GM19463 (cell line): ENCODE data around the gene ATF4.
"Not testable (repeated sequence)": the region's sequence is repeated elsewhere in the genome, so short reads cannot be mapped to it uniquely, and the experiment has no call there.

Source experiments
- ATAC-seq: cut with Tn5 transposase; IDR thresholded peaks from one replicate; pipeline ENCODE4 v1.9.1; 2021; ENCODE audit warnings: mild to moderate bottlenecking, moderate library complexity; ENCODE audit not compliant: unreplicated experiment

Gene ATF4

DNA sequence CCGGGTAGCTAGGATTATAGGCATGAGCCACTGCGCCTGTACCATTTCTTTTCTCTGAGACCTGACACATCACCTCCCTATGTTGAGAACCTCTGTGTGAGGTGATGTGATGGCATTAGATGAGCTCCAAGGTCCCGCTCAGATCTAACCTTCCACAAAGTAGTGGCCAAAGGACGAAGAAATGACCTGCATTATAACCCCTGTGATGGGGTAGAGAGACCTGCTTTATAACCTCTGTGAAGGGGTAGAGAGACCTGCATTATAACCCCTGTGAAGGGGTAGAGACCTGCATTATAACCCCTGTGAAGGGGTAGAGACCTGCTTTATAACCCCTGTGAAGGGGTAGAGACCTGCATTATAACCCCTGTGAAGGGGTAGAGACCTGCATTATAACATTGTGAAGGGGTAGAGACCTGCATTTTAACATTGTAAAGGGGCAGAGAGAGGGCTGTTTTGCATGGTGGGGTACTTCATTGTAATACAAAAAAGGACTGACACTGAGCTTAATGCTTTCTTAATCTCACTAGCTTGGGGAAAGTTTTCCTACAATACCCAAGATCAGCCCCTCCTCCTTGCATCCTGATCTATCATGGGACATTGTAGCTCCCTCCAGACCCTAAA lies 9.7 kb upstream of the ATF4 start:
- no peak for ATAC-seq

DNA sequence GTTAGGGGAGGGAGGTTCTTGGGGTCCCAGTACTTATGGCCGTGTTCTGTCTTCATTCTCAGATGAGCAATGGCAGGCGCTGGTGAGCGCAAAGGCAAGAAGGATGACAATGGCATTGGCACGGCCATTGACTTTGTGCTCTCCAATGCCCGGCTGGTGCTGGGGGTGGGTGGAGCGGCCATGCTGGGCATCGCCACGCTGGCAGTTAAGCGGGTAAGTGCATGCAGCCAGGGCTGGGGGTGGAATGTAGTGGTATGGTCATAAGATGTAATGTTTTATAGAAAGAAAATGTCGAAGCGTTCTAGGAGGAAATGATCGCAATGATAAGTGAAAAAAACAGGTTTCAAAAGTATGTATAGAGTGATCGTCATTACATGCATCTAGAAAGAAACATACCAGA lies 9.1 kb upstream of the ATF4 start:
- no peak for ATAC-seq

DNA sequence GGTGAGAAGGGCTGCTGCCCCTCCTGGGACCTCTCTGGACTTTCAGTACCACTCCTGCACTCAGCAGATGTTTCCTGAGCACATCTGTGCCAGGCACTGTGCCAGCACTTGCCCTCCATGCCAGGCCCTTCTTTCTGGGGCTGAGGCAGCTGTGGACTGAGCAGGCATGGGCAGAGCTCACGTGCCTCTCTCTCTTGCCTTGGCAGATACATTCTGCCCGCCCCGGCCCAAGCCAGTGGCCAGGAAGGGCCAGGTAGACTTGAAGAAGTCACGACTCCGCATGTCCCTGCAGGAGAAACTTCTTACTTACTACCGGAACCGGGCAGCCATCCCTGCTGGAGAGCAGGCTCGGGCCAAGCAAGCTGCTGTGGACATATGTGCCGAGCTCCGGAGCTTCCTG lies 8.3 kb upstream of the ATF4 start:
- no peak for ATAC-seq

DNA sequence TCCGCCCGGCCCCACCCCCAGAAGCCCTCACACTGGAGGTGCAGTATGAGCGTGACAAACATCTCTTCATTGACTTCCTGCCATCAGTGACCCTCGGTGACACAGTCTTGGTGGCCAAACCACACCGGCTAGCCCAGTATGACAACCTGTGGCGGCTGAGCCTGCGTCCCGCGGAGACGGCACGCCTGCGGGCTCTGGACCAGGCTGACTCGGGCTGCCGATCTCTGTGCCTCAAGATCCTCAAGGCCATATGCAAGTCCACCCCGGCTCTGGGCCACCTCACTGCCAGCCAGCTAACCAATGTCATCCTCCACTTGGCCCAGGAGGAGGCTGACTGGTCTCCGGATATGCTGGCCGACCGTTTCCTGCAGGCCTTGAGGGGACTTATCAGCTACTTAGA lies 6.6 kb upstream of the ATF4 start:
- no peak for ATAC-seq

DNA sequence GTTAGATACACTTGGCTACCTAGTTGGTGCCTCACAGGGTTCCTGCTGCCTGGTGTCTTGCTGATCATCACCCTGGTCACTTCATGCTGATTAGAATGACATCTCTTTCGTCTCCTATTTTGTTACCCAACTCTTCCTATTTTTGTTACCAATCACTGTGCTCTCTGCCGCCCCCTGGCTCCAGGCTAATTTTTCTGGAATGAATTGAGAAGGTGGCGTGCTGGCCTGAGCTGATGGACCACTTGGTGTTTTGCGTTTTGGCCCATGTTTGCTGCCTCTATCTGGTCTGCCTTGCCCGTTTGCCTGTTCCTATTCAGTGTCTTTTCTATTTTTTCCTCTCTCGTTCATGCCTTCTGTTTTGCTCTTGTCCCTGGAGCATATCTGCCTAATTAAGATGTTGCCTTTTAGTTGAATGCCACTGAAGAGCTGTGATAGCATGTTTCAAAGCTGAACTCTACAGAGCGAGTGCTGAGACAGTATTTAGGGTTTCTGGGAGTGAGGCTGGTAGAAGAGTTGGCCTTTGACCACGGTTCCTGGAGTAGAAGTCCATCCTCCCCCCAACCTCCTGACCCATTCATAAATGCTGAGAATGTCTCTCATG lies 5.9 kb upstream of the ATF4 start:
- ATAC-seq: no peak

DNA sequence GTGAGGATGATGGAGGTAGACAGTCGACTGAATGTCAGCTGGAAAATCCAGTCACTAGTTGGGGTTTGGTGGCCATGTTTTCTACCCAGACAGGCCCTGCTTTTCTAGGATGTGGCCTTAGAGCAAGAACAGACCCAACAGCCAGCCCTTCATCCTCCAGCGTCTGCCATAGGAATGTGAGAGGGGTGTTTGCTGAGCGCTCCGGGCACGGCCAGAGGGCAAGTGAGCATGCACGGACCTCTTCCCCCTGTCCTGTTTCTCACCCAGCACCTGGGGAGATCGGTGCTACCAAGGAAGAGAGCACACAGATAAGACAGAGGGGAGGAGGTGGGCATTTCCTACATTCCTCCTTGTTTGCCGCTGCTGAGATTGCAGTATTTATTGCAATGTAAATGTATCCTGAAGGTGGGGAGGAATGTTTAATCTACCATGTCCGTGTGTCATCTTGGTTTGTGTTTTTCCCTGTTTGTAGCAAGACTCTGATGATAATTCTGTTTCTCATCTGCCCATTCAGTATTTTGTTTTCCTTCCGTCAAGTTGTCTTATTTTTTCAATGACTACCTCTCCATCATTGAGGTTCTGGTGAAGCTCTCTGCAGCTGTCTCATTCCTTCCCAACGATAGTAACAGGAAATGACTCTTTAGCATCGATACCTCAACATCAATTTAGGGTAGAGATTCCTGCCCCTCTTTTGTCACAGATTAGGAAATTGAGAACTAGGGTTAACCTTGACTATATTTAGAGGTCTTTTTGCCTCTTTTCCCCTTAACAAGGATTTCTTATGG lies 4.9 kb upstream of the ATF4 start:
- no peak for ATAC-seq

DNA sequence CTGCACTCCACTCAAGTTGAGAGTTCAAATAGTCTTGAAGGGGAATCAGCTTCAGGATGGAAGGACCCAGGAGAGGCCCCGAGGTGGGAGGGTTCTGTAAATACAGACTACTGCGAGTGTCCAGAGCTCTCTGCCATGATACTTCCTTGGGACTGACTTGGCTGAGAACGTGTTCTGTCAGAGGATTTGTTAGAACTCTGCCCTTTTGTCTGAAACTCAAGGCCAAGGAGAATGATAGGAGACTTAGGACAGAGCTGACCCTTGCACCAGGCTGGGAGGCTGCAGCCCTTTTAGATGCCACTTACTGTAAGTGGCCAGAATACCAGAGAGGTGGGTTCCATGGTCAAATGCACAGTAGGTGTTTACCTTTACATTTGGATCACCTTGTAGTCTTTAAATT lies 2.9 kb upstream of the ATF4 start:
- no peak for ATAC-seq

DNA sequence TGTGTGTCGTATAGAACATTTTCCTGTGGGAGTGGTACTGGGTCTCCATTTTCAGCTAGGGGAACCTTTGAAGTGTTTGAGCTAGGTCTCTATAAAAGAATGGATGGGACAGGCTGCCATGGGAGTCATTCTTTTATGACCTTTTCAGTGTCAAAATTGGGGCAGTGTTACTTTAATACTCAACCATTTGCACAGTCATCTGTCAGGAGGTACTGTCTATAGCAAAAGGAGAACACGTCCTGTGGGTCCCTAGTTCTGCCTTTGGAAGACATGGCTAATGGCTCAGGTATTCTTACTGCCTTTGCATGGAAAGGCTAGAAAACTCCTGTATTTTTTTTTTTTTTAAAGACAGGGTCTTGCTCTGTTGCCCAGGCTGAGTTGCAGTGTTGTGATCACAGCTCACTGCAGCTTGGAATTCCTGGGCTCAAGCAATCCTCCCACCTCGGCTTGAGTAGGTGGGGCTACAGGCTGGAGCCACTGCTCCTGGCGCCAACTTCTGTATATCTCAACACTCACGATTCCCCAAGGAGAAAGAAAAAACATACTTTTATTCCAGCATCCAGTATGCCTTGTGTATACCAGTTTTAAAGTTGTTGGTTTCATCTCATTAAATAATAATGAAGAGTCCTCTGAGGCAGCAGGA lies 2.1 kb upstream of the ATF4 start:
- no peak for ATAC-seq

DNA sequence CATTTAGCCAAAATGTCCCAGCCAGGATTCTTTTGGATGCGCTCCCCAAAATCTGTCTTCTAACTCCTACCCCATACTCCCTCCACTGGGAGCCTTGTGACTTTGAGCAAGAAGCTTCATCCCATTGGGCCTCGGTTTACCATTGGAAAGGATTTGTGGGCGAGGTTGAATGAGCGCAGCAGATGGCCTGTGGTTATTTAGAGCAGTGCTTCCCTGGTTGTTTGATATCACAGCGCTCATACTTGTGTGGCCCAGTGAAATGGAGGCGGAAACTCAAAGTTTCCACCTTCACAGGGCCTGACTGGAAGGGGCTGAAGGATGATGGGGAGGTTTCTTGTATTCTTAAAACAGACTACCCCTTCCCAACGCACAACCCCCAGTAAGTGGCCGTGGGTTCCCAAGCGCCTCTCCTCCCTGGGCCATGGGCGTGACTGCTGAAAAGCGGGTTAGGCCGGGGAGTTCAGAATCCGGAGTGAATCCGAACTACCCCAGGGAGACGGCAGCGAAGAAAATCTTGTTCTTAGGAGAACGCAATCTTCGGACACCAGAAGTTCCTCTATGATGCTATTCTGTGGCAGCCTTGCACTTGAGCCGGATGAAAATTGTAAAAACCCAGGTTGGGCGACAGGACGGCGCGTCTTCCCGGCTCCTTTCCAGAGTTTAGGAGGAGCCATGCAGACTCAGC lies 1.2 kb upstream of the ATF4 start:
- no peak for ATAC-seq

DNA sequence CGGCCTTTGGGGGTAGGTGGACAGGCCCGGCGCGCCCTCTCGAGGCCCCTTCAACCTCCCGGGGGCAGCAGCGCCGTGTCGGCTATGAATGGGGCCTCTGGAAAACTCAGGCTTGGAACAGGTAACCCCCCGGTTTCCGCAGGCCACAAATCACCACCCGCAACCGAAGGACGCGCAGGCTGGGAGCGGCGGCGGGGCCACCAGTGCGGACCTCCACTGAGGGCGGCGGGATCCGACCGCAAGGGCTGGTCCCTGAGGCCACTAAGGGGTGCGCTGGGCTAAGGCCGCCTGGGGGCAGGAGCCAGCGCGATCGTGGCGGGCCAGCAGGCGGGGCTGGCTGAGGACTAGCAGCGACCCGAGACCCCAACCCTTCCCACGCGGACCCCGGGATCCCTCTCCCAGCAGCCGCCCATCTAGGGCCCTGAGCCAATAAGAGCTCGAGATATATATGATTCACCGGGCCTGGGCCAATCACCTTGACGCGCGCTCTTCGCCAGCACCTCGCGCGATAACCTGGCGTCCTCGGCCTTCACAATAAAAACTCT lies 609 bp upstream of the ATF4 start:
- peak; percentile 86 for ATAC-seq

DNA sequence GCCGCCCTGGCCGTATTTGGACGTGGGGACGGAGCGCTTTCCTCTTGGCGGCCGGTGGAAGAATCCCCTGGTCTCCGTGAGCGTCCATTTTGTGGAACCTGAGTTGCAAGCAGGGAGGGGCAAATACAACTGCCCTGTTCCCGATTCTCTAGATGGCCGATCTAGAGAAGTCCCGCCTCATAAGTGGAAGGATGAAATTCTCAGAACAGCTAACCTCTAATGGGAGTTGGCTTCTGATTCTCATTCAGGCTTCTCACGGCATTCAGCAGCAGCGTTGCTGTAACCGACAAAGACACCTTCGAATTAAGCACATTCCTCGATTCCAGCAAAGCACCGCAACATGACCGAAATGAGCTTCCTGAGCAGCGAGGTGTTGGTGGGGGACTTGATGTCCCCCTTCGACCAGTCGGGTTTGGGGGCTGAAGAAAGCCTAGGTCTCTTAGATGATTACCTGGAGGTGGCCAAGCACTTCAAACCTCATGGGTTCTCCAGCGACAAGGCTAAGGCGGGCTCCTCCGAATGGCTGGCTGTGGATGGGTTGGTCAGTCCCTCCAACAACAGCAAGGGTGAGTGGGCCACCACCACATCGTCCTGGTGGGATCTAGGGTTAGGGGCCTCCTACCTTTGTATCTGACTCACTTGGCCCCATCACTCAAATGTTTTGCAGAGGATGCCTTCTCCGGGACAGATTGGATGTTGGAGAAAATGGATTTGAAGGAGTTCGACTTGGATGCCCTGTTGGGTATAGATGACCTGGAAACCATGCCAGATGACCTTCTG lies 934 bp downstream of the ATF4 start:
- ATAC-seq: not testable (repeated sequence)

DNA sequence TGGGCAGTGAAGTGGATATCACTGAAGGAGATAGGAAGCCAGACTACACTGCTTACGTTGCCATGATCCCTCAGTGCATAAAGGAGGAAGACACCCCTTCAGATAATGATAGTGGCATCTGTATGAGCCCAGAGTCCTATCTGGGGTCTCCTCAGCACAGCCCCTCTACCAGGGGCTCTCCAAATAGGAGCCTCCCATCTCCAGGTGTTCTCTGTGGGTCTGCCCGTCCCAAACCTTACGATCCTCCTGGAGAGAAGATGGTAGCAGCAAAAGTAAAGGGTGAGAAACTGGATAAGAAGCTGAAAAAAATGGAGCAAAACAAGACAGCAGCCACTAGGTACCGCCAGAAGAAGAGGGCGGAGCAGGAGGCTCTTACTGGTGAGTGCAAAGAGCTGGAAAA lies 1.7 kb downstream of the ATF4 start:
- ATAC-seq: not testable (repeated sequence)

DNA sequence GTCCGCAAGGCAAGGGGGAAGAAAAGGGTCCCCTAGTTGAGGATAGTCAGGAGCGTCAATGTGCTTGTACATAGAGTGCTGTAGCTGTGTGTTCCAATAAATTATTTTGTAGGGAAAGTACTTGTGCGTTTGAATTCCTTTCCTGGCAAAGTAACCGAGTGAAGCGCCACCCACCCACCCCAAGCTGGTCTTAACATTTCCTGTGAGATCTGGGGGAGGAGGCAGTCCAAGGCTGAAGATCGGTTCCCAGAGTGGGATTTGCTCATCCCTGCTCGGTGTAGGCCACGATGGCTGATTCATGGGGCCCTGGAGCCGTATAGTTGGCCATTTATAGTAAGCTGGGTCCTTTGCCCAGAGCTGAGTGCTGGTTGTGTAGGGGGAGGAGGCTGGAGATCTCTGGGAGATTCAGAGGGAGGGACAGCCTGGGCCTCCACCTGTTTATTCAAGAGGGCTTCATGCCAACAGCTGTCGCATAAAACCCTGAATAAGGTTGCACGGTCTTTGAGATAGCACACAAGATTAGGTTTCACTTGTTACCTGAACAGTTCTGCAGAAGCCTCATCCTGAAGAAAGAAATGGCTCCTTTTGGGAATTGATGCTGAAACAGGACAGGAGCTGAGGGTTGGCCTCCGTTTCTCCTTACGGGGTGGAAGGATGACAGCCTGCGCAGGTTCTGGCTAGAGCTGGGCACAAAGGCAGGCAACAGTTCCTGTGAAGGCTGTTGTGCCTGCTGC lies 2.4 kb downstream of the ATF4 start:
- ATAC-seq: no peak

DNA sequence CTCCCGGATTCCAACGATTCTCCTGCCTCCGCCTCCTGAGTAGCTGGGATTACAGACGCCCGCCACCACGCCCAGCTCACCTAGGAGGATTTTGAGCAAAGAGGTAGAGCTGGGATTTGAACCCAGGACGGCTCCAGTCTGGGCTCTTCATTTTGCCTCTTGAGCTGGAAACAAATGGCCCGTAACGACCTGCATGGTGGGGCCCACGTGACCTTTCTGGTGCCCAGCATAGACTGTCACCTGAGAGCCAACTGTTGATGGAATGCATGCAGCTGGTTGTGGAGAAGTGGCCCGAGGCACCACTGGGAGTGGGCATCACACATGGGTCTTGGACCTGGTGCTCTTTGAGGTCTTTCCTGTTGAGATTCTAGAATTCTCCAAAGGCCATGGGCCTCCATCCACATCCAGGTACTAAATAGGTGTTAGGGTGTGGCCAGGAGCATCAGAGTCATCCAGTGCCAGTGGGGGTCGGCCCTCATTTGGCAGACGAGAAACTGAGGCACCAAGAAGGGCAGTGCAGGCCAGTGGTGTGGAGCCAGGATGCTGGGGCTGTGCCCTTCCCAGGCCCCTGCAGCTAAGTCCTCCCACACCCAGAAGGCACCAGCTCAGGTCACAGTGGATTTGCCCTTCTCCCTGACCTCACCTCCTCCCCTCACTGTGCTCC lies 3.9 kb downstream of the ATF4 start:
- ATAC-seq: no peak

DNA sequence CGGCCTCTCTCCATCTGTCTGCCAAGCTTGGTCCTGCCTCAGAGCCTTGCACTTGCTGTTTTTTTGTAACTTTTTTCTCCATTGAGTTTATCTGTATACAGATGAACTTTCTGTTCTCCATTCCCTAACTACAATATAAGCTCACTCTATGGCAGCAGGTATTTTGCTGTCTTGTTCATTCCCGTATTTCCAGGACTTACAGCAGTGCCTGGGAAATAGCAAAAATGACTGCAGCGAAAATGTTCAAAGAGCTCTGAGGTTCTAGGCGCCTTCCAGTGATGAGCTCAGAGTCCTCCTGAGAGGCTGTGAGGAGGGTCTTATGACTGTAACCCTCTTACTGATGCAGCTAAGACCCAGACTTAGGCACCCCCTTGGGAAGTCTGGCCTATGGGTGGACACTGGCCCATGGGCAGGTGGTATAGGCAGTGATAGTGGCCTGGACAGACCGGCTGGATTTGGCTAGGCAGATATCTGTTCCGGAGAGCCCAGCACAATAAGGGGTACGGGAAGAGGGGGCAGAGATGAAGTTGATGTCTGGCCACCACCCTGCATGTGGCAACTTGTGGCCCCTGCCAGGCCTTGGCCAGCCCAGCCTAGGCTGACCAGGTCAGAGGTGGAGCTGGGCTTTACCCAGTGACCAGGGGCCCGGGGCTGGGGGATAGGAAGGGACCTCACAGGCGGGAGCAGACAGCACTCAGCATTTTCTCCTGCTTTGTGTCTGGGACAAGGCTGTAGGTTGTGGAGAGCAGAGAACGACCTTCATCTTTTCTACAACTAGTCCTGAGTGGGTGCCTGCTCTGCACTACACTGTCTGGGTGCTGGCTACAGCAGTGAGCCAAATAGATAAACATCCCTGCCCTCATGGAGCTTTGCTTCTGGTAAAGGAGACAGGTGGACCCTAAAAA lies 4.6 kb downstream of the ATF4 start:
- ATAC-seq: no peak

DNA sequence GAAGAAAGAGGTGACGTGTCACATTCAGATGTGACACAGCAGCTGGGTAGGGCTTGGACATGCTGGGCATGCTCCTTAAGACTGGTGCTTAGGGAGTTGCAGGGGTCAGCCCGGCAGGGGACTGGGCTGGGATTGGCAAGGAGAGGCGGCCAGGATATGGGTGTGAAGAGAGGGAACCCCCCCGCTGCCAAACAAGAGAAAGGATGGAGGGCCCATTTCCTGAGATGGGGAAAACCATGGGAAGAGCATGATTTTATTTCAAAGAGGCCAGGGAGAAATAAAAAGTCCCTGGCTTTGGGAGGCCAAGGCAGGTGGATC lies 5.3 kb downstream of the ATF4 start:
- ATAC-seq: no peak

DNA sequence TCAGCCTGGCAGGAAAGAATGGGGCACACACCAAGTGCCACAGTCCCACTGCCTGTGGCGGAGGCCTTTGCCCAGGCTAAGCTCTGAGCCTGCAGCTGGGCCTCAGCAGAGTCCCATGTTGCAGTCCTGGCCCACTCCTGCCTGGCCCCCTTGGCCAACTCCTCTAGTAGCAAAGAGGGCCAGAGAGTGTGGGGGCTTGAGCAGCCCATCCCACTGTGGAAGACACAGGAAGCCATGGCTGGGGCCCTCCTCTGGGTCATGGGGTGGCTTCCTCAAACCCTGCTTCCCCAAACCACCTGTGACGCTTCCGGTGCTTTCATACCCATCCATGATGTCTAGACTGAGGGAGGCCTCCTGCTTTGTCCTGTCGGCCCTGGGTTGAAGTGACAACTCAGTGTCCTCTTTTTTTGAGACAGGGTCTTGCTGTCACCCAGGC lies 6.4 kb downstream of the ATF4 start:
- ATAC-seq: no peak

DNA sequence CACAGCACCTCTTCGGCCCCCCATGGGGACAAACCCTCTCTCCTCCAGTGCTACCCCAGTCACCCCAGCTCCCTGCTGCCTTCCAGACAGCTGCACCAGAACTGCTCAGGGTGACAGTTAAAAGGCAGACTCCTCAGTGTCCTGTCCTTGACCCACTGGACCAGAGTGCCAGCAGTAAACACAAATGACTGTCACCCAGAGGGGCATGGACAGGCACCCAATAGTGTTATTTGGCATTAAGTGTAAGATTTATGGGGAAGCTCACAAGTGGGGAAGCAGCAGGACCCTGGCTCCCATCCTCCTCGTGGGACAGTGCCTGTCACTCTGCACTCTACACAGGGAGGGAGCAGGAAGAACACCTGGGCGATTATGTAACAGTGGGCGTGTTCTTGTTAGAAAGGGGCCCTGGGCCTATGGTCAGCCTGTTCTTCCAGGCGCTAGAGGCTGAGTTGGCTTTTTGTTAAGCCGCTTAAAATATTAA lies 7.2 kb downstream of the ATF4 start:
- no peak for ATAC-seq
